H9 (cell line): Measurements from ENCODE around the gene DMAP1. TPM values are rescaled to one million over a fixed set of nuclear protein-coding genes. Genes with fewer than 3 reads are reported as not detected.

Experiments
- DNase-seq: peaks from one replicate; pipeline ENCODE4 v3.0.0-alpha.2; 2017
- H2AFZ ChIP-seq: one replicate; pipeline ENCODE4 v1.6.1; 2013; ENCODE audit warnings: mild to moderate bottlenecking, low read length, control low read depth, moderate library complexity
- H2AK5ac ChIP-seq: 2 replicates; pipeline ENCODE4 v1.6.1; 2013; ENCODE audit warnings: low read length, control low read depth, mixed read lengths; ENCODE audit not compliant: insufficient read length
- H2BK120ac ChIP-seq: one replicate; pipeline ENCODE4 v1.6.1; 2013; ENCODE audit warnings: low read depth, mild to moderate bottlenecking, low read length, control low read depth, inconsistent platforms; ENCODE audit not compliant: poor library complexity, severe bottlenecking
- H2BK12ac ChIP-seq: 2 replicates; pipeline ENCODE4 v1.6.1; 2013; ENCODE audit warnings: low read length, control low read depth, mixed read lengths, low read depth; ENCODE audit not compliant: insufficient read length
- H2BK15ac ChIP-seq: 2 replicates; pipeline ENCODE4 v1.6.1; 2013; ENCODE audit warnings: low read depth, low read length, control low read depth
- H2BK20ac ChIP-seq: one replicate; pipeline ENCODE4 v1.6.1; 2013; ENCODE audit warnings: low read depth, mild to moderate bottlenecking, low read length, control low read depth, inconsistent platforms; ENCODE audit not compliant: poor library complexity, severe bottlenecking
- H2BK5ac ChIP-seq: 2 replicates; pipeline ENCODE4 v1.6.1; 2013; ENCODE audit warnings: low read length, control low read depth, mixed read lengths; ENCODE audit not compliant: insufficient read length
- H3K14ac ChIP-seq: 2 replicates; pipeline ENCODE4 v1.6.1; 2013; ENCODE audit warnings: low read length, control low read depth; ENCODE audit not compliant: insufficient read depth
- H3K18ac ChIP-seq: 2 replicates; pipeline ENCODE4 v1.6.1; 2013; ENCODE audit warnings: low read depth, mild to moderate bottlenecking, mixed read lengths, low read length, control low read depth; ENCODE audit not compliant: insufficient read length
- H3K23ac ChIP-seq: 2 replicates; pipeline ENCODE4 v1.6.1; 2013; ENCODE audit warnings: low read length, control low read depth, mixed read lengths, low read depth; ENCODE audit not compliant: insufficient read length
- H3K23me2 ChIP-seq: 2 replicates; pipeline ENCODE4 v1.6.1; 2013; ENCODE audit warnings: low read depth, mild to moderate bottlenecking, mixed read lengths, low read length, control low read depth; ENCODE audit not compliant: insufficient read length, poor library complexity, severe bottlenecking
- H3K27ac ChIP-seq: 2 replicates; pipeline ENCODE4 v1.5.1; 2013; ENCODE audit warnings: low read length, control low read depth, mixed read lengths, low read depth; ENCODE audit not compliant: insufficient read length
- H3K27me3 ChIP-seq: 2 replicates; pipeline ENCODE4 v1.6.1; 2013; ENCODE audit warnings: low read length, control low read depth, inconsistent platforms; ENCODE audit not compliant: insufficient read depth
- H3K4ac ChIP-seq: 2 replicates; pipeline ENCODE4 v1.6.1; 2013; ENCODE audit warnings: low read depth, mild to moderate bottlenecking, control low read depth, inconsistent platforms, low read length, moderate library complexity
- H3K4me1 ChIP-seq: 2 replicates; pipeline ENCODE4 v1.6.1; 2013; ENCODE audit warnings: low read length, control low read depth, inconsistent platforms; ENCODE audit not compliant: insufficient read depth
- H3K4me2 ChIP-seq: 2 replicates; pipeline ENCODE4 v1.6.1; 2013; ENCODE audit warnings: low read length, control low read depth, mixed read lengths; ENCODE audit not compliant: insufficient read length, insufficient read depth
- H3K56ac ChIP-seq: 2 replicates; pipeline ENCODE4 v1.6.1; 2013; ENCODE audit warnings: low read depth, mild to moderate bottlenecking, mixed read lengths, low read length, control low read depth; ENCODE audit not compliant: insufficient read length
- H3K79me1 ChIP-seq: 2 replicates; pipeline ENCODE4 v1.6.1; 2013; ENCODE audit warnings: low read depth, mild to moderate bottlenecking, moderate library complexity, low read length, control low read depth, inconsistent platforms; ENCODE audit not compliant: insufficient read depth, poor library complexity, severe bottlenecking
- H3K79me2 ChIP-seq: 2 replicates; pipeline ENCODE4 v1.6.1; 2013; ENCODE audit warnings: low read length, control low read depth, inconsistent platforms; ENCODE audit not compliant: insufficient read depth
- H3K9ac ChIP-seq: 2 replicates; pipeline ENCODE4 v1.6.1; 2013; ENCODE audit warnings: low read length, control low read depth, mixed read lengths; ENCODE audit not compliant: insufficient read length; ENCODE audit errors: extremely low read depth
- H3K9me3 ChIP-seq: one replicate; pipeline ENCODE4 v1.6.1; 2013; ENCODE audit warnings: low read depth, low read length, inconsistent platforms; ENCODE audit not compliant: control insufficient read depth
- H3T11ph ChIP-seq: one replicate; pipeline ENCODE4 v1.6.1; 2013; ENCODE audit warnings: mild to moderate bottlenecking, low read length, control low read depth, inconsistent platforms
- H4K20me1 ChIP-seq: one replicate; pipeline ENCODE4 v1.6.1; 2013; ENCODE audit not compliant: control insufficient read depth, insufficient read length, insufficient read depth
- H4K5ac ChIP-seq: 2 replicates; pipeline ENCODE4 v1.6.1; 2013; ENCODE audit warnings: low read depth, mild to moderate bottlenecking, mixed read lengths, low read length, control low read depth; ENCODE audit not compliant: insufficient read length
- H4K8ac ChIP-seq: replicated peaks from 2 replicates; pipeline ENCODE4 v1.6.1; 2013; ENCODE audit warnings: low read length, control low read depth, mixed read lengths, low read depth; ENCODE audit not compliant: insufficient read length
- H4K91ac ChIP-seq: 2 replicates; pipeline ENCODE4 v1.6.1; 2013; ENCODE audit warnings: low read depth, mild to moderate bottlenecking, moderate library complexity, mixed read lengths, low read length, control low read depth; ENCODE audit not compliant: insufficient read length
- H3K27ac Mint-ChIP-seq, 3 experiments: 2 replicates in 2 of 3; 3 replicates in 1 of 3; pipeline ENCODE4 v1.8.0; 2020 to 2021; ENCODE audit warnings: mixed read lengths in 3 of 3, mild to moderate bottlenecking in 1 of 3, moderate library complexity in 1 of 3
- H3K27me3 Mint-ChIP-seq: 2 replicates; pipeline ENCODE4 v1.8.0; 2021; ENCODE audit warnings: low read depth, mild to moderate bottlenecking, moderate library complexity, mixed read lengths
- H3K36me3 Mint-ChIP-seq, 3 experiments: 2 replicates in 2 of 3; 3 replicates in 1 of 3; pipeline ENCODE4 v1.8.0; 2020 to 2021; ENCODE audit warnings: low read depth in 3 of 3, mixed read lengths in 3 of 3; ENCODE audit not compliant: insufficient read depth in 1 of 3
- H3K4me1 Mint-ChIP-seq, 2 experiments: 2 replicates each; pipeline ENCODE4 v1.8.0; 2020; ENCODE audit warnings: mixed read lengths in 2 of 2
- H3K4me3 Mint-ChIP-seq, 2 experiments: 2 replicates in 1 of 2; 3 replicates in 1 of 2; pipeline ENCODE4 v1.8.0; 2020 to 2021; ENCODE audit warnings: mild to moderate bottlenecking in 2 of 2, mixed read lengths in 2 of 2, moderate library complexity in 1 of 2
- H3K9me3 Mint-ChIP-seq, 2 experiments: 2 replicates in 1 of 2; 3 replicates in 1 of 2; pipeline ENCODE4 v1.8.0; 2020; ENCODE audit warnings: mild to moderate bottlenecking in 2 of 2, mixed read lengths in 2 of 2, moderate library complexity in 1 of 2
- CTCF ChIP-seq: fragments of 200-600 bp; sonication (generic); conservative IDR thresholded peaks from 3 replicates; pipeline ENCODE4 v1.8.0; 2021; ENCODE audit warnings: antibody characterized with exemption, mild to moderate bottlenecking
- WGBS: extraction: QIAGEN DNeasy Blood & Tissue Kit; methylation state at CpG from one replicate; pipeline ENCODE4 v1.1.7; 2013; ENCODE audit warnings: missing lambda C conversion rate, low lambda C conversion rate, mixed read lengths; ENCODE audit not compliant: insufficient read length; ENCODE audit errors: extremely low coverage; 5-methylcytosine and 5-hydroxymethylcytosine counted together
- total RNA-seq: library from RNA; stranded (reverse); gene quantifications from 2 replicates; pipeline ENCODE4 v1.2.1, GENCODE V29; 2021

DMAP1 gene
- total RNA-seq, 1 experiment from 2014 or later: 55.3 TPM

DNA sequence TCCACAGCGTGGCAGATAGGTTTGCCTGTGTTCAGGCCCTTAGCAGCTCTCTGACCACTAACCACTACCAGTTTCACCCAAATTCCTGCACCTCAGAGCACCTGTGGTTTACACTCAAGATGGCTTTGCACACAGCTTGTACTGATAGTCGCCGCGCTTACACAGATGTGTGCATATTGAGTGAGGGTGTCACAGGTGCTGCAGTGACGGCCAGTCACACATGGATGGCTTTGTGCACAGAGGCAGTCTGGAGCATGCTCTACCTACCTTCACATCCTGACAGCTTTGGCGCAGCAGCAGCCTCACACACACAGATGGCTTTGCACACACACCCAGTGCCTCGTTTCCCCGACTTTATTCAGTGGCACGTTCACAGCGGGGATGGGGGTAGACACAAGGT, 7.5 kb downstream of the DMAP1 start:
- no peak overlapping the region for H3K23ac ChIP-seq
- no peaks in the 10 kb centered on the region for H3K4me1 ChIP-seq
- H3K56ac ChIP-seq: no peak overlapping the region
- no peaks in the 10 kb centered on the region for H3K27me3 ChIP-seq
- H3K9me3 ChIP-seq: peaks cover 5% of the 10 kb centered on the region
- no peak overlapping the region for H2BK5ac ChIP-seq
- H2BK120ac ChIP-seq: no peak overlapping the region
- no peaks in the 10 kb centered on the region for H3K79me2 ChIP-seq
- H3K27ac ChIP-seq: no peak overlapping the region
- no peaks in the 10 kb centered on the region for H4K20me1 ChIP-seq
- no peak overlapping the region for H3K14ac ChIP-seq
- H3K27me3 Mint-ChIP-seq: peaks cover 4% of the 10 kb centered on the region
- no peak overlapping the region for H4K91ac ChIP-seq
- no peak overlapping the region for H3K4ac ChIP-seq
- H3K27ac Mint-ChIP-seq: no peak overlapping the region; a peak in 1 of 7 replicates
- H3K23me2 ChIP-seq: no peaks in the 10 kb centered on the region
- H3K79me1 ChIP-seq: no peaks in the 10 kb centered on the region
- H3K4me2 ChIP-seq: no peak overlapping the region
- no peak overlapping the region for H4K8ac ChIP-seq
- H3T11ph ChIP-seq: no peak overlapping the region
- peaks cover 6 to 9% of the 10 kb centered on the region in 2 experiments for H3K9me3 Mint-ChIP-seq
- no peak overlapping the region for H2BK12ac ChIP-seq
- DNase-seq: no peak
- H3K9ac ChIP-seq: no peak overlapping the region
- H3K18ac ChIP-seq: no peak overlapping the region
- H3K4me3 Mint-ChIP-seq: no peak overlapping the region
- no peak for TF ChIP-seq CTCF
- no peak overlapping the region for H2AFZ ChIP-seq
- no peak overlapping the region for H4K5ac ChIP-seq
- H2BK15ac ChIP-seq: no peak overlapping the region
- H3K4me1 Mint-ChIP-seq: no peaks in the 10 kb centered on the region
- WGBS: no CpG with 5 or more reads among the region's 10 CpGs
- no peak overlapping the region for H2BK20ac ChIP-seq
- peaks cover 24 to 64% (median 63%) of the 10 kb centered on the region in 3 experiments for H3K36me3 Mint-ChIP-seq
- H2AK5ac ChIP-seq: no peak overlapping the region
